ENCODE results near the gene TBL1X. TPM values are rescaled to one million over a fixed set of nuclear protein-coding genes. Genes with fewer than 3 reads are reported as not detected.

Gene TBL1X
- total and polyA plus RNA-seq, 2 experiments from 2014 or later, result 8.7 to 26.9 TPM

DNA sequence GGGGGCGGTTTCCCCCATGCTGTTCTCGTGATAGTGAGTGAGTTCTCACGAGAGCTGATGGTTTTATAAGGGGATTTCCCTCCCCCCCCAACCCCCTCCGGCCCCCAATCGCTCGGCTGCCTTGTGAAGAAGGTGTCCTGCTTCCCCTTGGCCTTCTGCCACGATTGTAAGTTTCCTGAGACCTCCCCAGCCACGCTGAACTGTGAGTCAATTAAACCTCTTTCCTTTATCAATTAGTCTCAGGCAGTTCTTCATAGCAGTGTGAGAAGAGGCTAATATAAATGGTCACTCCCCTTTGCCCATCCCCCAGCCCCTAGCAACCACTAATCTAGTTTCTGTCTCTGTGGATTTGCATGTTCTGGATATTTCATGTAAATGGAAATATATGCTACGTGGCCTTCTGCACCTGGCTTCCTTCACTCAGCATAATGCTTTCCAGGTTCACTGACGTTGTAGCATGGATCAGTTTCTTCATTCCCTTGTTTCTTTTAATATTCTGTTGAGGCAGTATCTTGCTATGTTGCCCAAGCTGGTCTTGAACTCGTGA lies 284.4 kb downstream of the TBL1X start:
- Histone ChIP-seq H3K27ac (ENCODE audit: low read depth) (no peak overlapping the region), H3K4me2 (no peak overlapping the region), H3K4me1 (ENCODE audit: insufficient read depth) (peaks cover 4% of the 10 kb centered on the region; the same call in 1 of the 2 replicates), H3K79me2 (replicated peaks; ENCODE audit: insufficient read depth) (no peaks in the 10 kb centered on the region), H3F3A (replicated peaks; ENCODE audit: low read depth) (no peaks in the 10 kb centered on the region), H3K4me3 (no peak overlapping the region), H3K36me3 (ENCODE audit: insufficient read depth) (no peaks in the 10 kb centered on the region), H3K9me2 (ENCODE audit: insufficient read depth) (no peaks in the 10 kb centered on the region), H3K27me3 (ENCODE audit: insufficient read depth) (no peaks in the 10 kb centered on the region), H2AFZ (no peak overlapping the region), H4K20me1 (replicated peaks; ENCODE audit: insufficient read depth) (no peaks in the 10 kb centered on the region)
- H3K4me1 Mint-ChIP-seq, result peaks cover 18% of the 10 kb centered on the region; the same call in 2 of the 3 replicates
- no peak overlapping the region for H3K4me3 Mint-ChIP-seq
- peaks cover 5% of the 10 kb centered on the region; the same call in 1 of the 3 replicates for H3K36me3 Mint-ChIP-seq (ENCODE audit: low read depth)
- H3K9me3 Mint-ChIP-seq, result no peaks in the 10 kb centered on the region
- H3K27me3 Mint-ChIP-seq (ENCODE audit: insufficient read depth, low read depth, poor library complexity), result peaks cover 5% of the 10 kb centered on the region
- TF ChIP-seq JUNB (IDR thresholded peaks at IDR 0.05; ENCODE audit: unreplicated experiment) (no peak), CREB1 (CRISPR knock-in tag; IDR thresholded peaks at IDR 0.05; ENCODE audit: low read depth) (no peak), NANOG (IDR thresholded peaks at IDR 0.05; ENCODE audit: borderline replicate concordance) (no peak), POLR2AphosphoS5 (IDR thresholded peaks at IDR 0.05; ENCODE audit: low read depth) (no peak), ZNF331 (CRISPR knock-in tag; IDR thresholded peaks at IDR 0.05; ENCODE audit: low read depth) (no peak), ZNF114 (CRISPR knock-in tag; IDR thresholded peaks at IDR 0.05) (no peak), EZH2phosphoT487 (IDR thresholded peaks at IDR 0.05; ENCODE audit: unreplicated experiment) (no peak), EZH2 (IDR thresholded peaks at IDR 0.05; ENCODE audit: low read depth, unreplicated experiment) (no peak), STAT1 (IDR thresholded peaks at IDR 0.05; ENCODE audit: unreplicated experiment) (no peak)
- TF ChIP-seq, protein P1, sequence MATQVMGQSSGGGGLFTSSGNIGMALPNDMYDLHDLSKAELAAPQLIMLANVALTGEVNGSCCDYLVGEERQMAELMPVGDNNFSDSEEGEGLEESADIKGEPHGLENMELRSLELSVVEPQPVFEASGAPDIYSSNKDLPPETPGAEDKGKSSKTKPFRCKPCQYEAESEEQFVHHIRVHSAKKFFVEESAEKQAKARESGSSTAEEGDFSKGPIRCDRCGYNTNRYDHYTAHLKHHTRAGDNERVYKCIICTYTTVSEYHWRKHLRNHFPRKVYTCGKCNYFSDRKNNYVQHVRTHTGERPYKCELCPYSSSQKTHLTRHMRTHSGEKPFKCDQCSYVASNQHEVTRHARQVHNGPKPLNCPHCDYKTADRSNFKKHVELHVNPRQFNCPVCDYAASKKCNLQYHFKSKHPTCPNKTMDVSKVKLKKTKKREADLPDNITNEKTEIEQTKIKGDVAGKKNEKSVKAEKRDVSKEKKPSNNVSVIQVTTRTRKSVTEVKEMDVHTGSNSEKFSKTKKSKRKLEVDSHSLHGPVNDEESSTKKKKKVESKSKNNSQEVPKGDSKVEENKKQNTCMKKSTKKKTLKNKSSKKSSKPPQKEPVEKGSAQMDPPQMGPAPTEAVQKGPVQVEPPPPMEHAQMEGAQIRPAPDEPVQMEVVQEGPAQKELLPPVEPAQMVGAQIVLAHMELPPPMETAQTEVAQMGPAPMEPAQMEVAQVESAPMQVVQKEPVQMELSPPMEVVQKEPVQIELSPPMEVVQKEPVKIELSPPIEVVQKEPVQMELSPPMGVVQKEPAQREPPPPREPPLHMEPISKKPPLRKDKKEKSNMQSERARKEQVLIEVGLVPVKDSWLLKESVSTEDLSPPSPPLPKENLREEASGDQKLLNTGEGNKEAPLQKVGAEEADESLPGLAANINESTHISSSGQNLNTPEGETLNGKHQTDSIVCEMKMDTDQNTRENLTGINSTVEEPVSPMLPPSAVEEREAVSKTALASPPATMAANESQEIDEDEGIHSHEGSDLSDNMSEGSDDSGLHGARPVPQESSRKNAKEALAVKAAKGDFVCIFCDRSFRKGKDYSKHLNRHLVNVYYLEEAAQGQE (IDR thresholded peaks at IDR 0.05; ENCODE audit: unreplicated experiment), result no peak
- TF ChIP-seq, protein P2, sequence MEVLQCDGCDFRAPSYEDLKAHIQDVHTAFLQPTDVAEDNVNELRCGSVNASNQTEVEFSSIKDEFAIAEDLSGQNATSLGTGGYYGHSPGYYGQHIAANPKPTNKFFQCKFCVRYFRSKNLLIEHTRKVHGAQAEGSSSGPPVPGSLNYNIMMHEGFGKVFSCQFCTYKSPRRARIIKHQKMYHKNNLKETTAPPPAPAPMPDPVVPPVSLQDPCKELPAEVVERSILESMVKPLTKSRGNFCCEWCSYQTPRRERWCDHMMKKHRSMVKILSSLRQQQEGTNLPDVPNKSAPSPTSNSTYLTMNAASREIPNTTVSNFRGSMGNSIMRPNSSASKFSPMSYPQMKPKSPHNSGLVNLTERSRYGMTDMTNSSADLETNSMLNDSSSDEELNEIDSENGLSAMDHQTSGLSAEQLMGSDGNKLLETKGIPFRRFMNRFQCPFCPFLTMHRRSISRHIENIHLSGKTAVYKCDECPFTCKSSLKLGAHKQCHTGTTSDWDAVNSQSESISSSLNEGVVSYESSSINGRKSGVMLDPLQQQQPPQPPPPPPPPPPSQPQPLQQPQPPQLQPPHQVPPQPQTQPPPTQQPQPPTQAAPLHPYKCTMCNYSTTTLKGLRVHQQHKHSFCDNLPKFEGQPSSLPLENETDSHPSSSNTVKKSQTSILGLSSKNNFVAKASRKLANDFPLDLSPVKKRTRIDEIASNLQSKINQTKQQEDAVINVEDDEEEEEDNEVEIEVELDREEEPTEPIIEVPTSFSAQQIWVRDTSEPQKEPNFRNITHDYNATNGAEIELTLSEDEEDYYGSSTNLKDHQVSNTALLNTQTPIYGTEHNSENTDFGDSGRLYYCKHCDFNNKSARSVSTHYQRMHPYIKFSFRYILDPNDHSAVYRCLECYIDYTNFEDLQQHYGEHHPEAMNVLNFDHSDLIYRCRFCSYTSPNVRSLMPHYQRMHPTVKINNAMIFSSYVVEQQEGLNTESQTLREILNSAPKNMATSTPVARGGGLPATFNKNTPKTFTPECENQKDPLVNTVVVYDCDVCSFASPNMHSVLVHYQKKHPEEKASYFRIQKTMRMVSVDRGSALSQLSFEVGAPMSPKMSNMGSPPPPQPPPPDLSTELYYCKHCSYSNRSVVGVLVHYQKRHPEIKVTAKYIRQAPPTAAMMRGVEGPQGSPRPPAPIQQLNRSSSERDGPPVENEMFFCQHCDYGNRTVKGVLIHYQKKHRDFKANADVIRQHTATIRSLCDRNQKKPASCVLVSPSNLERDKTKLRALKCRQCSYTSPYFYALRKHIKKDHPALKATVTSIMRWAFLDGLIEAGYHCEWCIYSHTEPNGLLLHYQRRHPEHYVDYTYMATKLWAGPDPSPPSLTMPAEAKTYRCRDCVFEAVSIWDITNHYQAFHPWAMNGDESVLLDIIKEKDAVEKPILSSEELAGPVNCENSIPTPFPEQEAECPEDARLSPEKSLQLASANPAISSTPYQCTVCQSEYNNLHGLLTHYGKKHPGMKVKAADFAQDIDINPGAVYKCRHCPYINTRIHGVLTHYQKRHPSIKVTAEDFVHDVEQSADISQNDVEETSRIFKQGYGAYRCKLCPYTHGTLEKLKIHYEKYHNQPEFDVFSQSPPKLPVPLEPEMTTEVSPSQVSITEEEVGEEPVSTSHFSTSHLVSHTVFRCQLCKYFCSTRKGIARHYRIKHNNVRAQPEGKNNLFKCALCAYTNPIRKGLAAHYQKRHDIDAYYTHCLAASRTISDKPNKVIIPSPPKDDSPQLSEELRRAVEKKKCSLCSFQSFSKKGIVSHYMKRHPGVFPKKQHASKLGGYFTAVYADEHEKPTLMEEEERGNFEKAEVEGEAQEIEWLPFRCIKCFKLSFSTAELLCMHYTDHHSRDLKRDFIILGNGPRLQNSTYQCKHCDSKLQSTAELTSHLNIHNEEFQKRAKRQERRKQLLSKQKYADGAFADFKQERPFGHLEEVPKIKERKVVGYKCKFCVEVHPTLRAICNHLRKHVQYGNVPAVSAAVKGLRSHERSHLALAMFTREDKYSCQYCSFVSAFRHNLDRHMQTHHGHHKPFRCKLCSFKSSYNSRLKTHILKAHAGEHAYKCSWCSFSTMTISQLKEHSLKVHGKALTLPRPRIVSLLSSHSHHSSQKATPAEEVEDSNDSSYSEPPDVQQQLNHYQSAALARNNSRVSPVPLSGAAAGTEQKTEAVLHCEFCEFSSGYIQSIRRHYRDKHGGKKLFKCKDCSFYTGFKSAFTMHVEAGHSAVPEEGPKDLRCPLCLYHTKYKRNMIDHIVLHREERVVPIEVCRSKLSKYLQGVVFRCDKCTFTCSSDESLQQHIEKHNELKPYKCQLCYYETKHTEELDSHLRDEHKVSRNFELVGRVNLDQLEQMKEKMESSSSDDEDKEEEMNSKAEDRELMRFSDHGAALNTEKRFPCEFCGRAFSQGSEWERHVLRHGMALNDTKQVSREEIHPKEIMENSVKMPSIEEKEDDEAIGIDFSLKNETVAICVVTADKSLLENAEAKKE (CRISPR knock-in tag; IDR thresholded peaks at IDR 0.05), result no peak
- TF ChIP-seq, protein P3, sequence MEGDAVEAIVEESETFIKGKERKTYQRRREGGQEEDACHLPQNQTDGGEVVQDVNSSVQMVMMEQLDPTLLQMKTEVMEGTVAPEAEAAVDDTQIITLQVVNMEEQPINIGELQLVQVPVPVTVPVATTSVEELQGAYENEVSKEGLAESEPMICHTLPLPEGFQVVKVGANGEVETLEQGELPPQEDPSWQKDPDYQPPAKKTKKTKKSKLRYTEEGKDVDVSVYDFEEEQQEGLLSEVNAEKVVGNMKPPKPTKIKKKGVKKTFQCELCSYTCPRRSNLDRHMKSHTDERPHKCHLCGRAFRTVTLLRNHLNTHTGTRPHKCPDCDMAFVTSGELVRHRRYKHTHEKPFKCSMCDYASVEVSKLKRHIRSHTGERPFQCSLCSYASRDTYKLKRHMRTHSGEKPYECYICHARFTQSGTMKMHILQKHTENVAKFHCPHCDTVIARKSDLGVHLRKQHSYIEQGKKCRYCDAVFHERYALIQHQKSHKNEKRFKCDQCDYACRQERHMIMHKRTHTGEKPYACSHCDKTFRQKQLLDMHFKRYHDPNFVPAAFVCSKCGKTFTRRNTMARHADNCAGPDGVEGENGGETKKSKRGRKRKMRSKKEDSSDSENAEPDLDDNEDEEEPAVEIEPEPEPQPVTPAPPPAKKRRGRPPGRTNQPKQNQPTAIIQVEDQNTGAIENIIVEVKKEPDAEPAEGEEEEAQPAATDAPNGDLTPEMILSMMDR (conservative IDR thresholded peaks at IDR 0.05; ENCODE audit: low read depth in 2 of 2), result no peak
- TF ChIP-seq, protein P4, sequence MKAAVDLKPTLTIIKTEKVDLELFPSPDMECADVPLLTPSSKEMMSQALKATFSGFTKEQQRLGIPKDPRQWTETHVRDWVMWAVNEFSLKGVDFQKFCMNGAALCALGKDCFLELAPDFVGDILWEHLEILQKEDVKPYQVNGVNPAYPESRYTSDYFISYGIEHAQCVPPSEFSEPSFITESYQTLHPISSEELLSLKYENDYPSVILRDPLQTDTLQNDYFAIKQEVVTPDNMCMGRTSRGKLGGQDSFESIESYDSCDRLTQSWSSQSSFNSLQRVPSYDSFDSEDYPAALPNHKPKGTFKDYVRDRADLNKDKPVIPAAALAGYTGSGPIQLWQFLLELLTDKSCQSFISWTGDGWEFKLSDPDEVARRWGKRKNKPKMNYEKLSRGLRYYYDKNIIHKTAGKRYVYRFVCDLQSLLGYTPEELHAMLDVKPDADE (IDR thresholded peaks at IDR 0.05), result no peak
- H3K27ac Mint-ChIP-seq, result no peak overlapping the region
- no peak for ATAC-seq
- DNase-seq (ENCODE audit: low spot score), result no peak

Data from GM23338 (cell line).